Osteocyte (in vitro differentiated cells): Measurements from ENCODE around the gene THRA. TPM values are rescaled to one million over a fixed set of nuclear protein-coding genes. Genes with fewer than 3 reads are reported as not detected.
A peak's percentile ranks its signal among the peaks of the same experiment; 100 is the strongest.

ENCODE experiments used
- DNase-seq: peaks from one replicate; pipeline ENCODE4 v3.0.0; 2021; ENCODE audit warnings: mixed read lengths; ENCODE audit not compliant: unreplicated experiment; ENCODE audit errors: extremely low spot score
- H3K27ac Mint-ChIP-seq: one replicate; pipeline ENCODE4 v1.8.0; 2021; ENCODE audit warnings: mild to moderate bottlenecking, mixed read lengths; ENCODE audit not compliant: unreplicated experiment
- H3K27me3 Mint-ChIP-seq: one replicate; pipeline ENCODE4 v1.8.0; 2021; ENCODE audit warnings: mixed read lengths; ENCODE audit not compliant: unreplicated experiment
- H3K36me3 Mint-ChIP-seq: one replicate; pipeline ENCODE4 v1.8.0; 2021; ENCODE audit warnings: mixed read lengths; ENCODE audit not compliant: unreplicated experiment
- H3K4me1 Mint-ChIP-seq: one replicate; pipeline ENCODE4 v1.8.0; 2021; ENCODE audit warnings: mixed read lengths; ENCODE audit not compliant: unreplicated experiment
- H3K4me3 Mint-ChIP-seq: one replicate; pipeline ENCODE4 v1.8.0; 2021; ENCODE audit warnings: mild to moderate bottlenecking, moderate library complexity, mixed read lengths; ENCODE audit not compliant: unreplicated experiment
- H3K9me3 Mint-ChIP-seq: one replicate; pipeline ENCODE4 v1.8.0; 2021; ENCODE audit warnings: mixed read lengths; ENCODE audit not compliant: unreplicated experiment
- total RNA-seq: library from RNA; stranded (reverse); gene quantifications from 2 replicates; pipeline ENCODE4 v1.2.1, GENCODE V29; 2021
- TF ChIP-seq, protein P1 (sequence below): fragments of 200-600 bp; sonication (generic); IDR thresholded peaks from 2 replicates; pipeline ENCODE4 v1.5.0; 2021; ENCODE audit warnings: antibody characterized with exemption, mild to moderate bottlenecking, moderate library complexity

THRA gene
- total RNA-seq, 1 donor from 2014 or later = 44.6 TPM

GRCh38 chr17:40031706-40032105 lies 31.1 kb upstream of the THRA start:
- Mint-ChIP-seq H3K9me3 (no peaks in the 10 kb centered on the region), H3K27me3 (no peaks in the 10 kb centered on the region), H3K4me3 (no peak overlapping the region), H3K27ac (no peak overlapping the region), H3K4me1 (peaks cover 6% of the 10 kb centered on the region), H3K36me3 (peaks cover 39% of the 10 kb centered on the region)
- TF ChIP-seq, protein P1, sequence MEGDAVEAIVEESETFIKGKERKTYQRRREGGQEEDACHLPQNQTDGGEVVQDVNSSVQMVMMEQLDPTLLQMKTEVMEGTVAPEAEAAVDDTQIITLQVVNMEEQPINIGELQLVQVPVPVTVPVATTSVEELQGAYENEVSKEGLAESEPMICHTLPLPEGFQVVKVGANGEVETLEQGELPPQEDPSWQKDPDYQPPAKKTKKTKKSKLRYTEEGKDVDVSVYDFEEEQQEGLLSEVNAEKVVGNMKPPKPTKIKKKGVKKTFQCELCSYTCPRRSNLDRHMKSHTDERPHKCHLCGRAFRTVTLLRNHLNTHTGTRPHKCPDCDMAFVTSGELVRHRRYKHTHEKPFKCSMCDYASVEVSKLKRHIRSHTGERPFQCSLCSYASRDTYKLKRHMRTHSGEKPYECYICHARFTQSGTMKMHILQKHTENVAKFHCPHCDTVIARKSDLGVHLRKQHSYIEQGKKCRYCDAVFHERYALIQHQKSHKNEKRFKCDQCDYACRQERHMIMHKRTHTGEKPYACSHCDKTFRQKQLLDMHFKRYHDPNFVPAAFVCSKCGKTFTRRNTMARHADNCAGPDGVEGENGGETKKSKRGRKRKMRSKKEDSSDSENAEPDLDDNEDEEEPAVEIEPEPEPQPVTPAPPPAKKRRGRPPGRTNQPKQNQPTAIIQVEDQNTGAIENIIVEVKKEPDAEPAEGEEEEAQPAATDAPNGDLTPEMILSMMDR = no peak
- no peak for DNase-seq

DNA sequence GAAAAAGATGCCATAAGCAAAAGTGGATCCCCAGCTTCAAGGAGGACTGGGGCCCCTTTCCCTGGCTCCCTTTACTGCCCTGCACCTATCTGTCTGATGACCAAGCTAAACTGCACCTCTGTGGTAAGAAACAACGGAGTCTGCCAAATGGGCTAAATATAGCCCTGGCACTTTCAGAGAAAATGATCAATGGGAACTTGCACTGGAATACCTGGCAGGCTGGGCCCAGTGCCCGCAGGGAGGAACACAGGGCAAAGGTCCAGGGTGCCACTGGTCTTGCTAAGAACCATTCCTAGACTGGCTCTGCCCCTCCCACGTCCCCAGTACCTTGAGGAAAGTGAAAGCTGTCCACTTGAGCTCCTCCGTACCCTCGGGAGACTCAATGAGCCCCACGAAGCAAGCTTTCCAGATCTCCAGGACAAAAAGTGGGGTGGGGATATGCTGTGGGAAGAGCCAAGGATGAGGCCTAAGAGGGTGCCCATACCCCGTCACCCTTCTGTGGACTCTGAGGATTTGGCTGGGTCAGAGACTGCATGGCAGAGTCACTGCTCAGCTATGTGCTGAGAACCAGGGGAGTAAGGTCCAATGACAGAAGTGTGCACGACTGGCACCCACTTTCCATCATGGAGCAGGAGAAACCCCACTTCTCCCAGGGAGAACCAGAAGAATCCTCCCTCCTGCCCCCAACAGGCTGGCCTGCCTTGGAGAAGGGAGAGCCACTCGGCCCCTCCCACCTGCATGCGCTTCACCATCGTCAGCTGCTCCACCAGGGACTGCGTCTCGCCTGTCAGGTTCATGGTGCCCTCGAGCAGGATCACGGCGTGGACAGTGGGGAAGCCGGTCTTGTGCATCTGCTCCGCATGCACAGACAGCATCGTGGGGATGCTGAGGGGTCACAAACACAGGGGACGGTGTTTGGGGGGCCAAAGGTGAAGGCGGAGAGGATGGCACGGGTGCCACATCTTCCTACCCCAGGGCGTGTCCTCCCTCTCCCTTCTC lies 30.1 kb upstream of the THRA start:
- Mint-ChIP-seq H3K27ac (no peak overlapping the region), H3K27me3 (no peaks in the 10 kb centered on the region), H3K4me3 (no peak overlapping the region), H3K9me3 (no peaks in the 10 kb centered on the region), H3K4me1 (peaks cover 2% of the 10 kb centered on the region), H3K36me3 (peaks cover 38% of the 10 kb centered on the region)
- TF ChIP-seq, protein P1 = no peak
- no peak for DNase-seq

DNA sequence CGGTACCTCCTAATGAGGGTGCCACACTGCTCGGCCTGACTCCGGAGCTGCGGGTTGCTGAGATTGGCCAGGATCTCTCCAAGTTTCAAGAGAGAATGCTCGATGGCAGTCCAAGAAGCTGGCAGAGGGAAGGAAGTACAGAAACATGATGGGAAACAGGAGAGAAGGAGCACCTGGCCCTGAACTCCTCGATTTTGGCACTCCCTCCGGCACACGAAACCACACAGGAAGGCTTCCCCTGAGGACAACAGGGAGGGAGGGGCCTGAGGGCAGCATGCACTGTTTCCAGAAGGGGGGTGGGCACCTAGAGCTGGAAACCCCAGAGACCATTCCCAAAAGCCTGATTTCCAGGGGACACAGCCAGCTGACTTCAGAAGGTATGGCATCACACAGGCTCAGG lies 29.4 kb upstream of the THRA start:
- peaks cover 38% of the 10 kb centered on the region for H3K36me3 Mint-ChIP-seq
- no peaks in the 10 kb centered on the region for H3K27me3 Mint-ChIP-seq
- DNase-seq = no peak
- peaks cover 2% of the 10 kb centered on the region for H3K4me1 Mint-ChIP-seq
- H3K27ac Mint-ChIP-seq = no peak overlapping the region
- TF ChIP-seq, protein P1 = no peak
- H3K4me3 Mint-ChIP-seq = no peak overlapping the region
- H3K9me3 Mint-ChIP-seq = no peaks in the 10 kb centered on the region

- DNase-seq = no peak
- peaks cover 12% of the 10 kb centered on the region for H3K4me1 Mint-ChIP-seq
- H3K4me3 Mint-ChIP-seq = no peak overlapping the region
- TF ChIP-seq, protein P1 = no peak
- peaks cover 28% of the 10 kb centered on the region for H3K36me3 Mint-ChIP-seq
- H3K27ac Mint-ChIP-seq = no peak overlapping the region
- H3K9me3 Mint-ChIP-seq = no peaks in the 10 kb centered on the region
- H3K27me3 Mint-ChIP-seq = no peaks in the 10 kb centered on the region
Observed at GRCh38 chr17:40034426-40035161, 28.2 kb upstream of the THRA start.

- H3K36me3 Mint-ChIP-seq = peaks cover 25% of the 10 kb centered on the region
- H3K27me3 Mint-ChIP-seq = no peaks in the 10 kb centered on the region
- no peak overlapping the region for H3K4me3 Mint-ChIP-seq
- H3K27ac Mint-ChIP-seq = no peak overlapping the region
- DNase-seq = no peak
- peaks cover 12% of the 10 kb centered on the region for H3K4me1 Mint-ChIP-seq
- no peaks in the 10 kb centered on the region for H3K9me3 Mint-ChIP-seq
- TF ChIP-seq, protein P1 = peak; percentile 69
Observed at GRCh38 chr17:40035162-40035559, 27.6 kb upstream of the THRA start.
